Measurements from ENCODE around the gene PLEK2. TPM values are rescaled to one million over a fixed set of nuclear protein-coding genes. Genes with fewer than 3 reads are reported as not detected.
A peak's percentile ranks its signal among the peaks of the same experiment; 100 is the strongest.

Gene PLEK2
- total and polyA plus RNA-seq, 2 of the 13 experiments (the other 11 are each of a cell fraction or from before 2014, with no cell fraction given), result 0.26 to 1.5 TPM

- no peak for FAIRE-seq
- intact Hi-C loops (cut with micrococcal nuclease; ENCODE audit: unreplicated experiment), result no loop called here
- Histone ChIP-seq H3K9ac (ENCODE audit: insufficient read depth, low read depth, low read length) (no peak overlapping the region), H2AFZ (ENCODE audit: low read length) (no peak overlapping the region), H3K4me3 (replicated peaks in 1 of 3; ENCODE audit: insufficient read depth in 1 of 3, low read depth in 2 of 3, low read length in 3 of 3) (no peak overlapping the region), H3K79me2 (ENCODE audit: insufficient read depth, low read length) (no peaks in the 10 kb centered on the region), H3K4me1 (ENCODE audit: insufficient read depth, low read length) (peaks cover 55% of the 10 kb centered on the region), H4K20me1 (ENCODE audit: insufficient read depth, low read length) (no peaks in the 10 kb centered on the region), H3K27ac (ENCODE audit: extremely low read length, insufficient read depth, low read length) (no peak overlapping the region), H3K36me3 (replicated peaks in 1 of 2; ENCODE audit: control insufficient read depth in 1 of 2, insufficient read depth in 2 of 2, low read length in 2 of 2) (no peaks in the 10 kb centered on the region), H3K4me2 (ENCODE audit: low read depth, low read length) (peak overlapping the region; percentile 10; the same call in 1 of the 2 replicates), H3K27me3 (ENCODE audit: control insufficient read depth in 1 of 2, insufficient read depth in 2 of 2, low read length in 2 of 2) (no peaks in the 10 kb centered on the region; a peak in 1 of 5 replicates), H3K9me3 (ENCODE audit: low read length) (no peaks in the 10 kb centered on the region)
- ChIA-PET POLR2A (no interaction called here), CTCF (ENCODE audit: low intra/inter-chr PET ratio, low total read pairs) (no interaction called here)
- no peak for DNase-seq (ENCODE audit: low spot score)
- BruUV-seq (replicated peaks), result no TSS peak
- in situ Hi-C loops (cut with HindIII; ENCODE audit: extremely low pct_ligation_motif_present, low pct_unique_long_range_greater_than_20kb), result no loop called here
- ATAC-seq, result peak; percentile 9; the same call in 2 of the 3 replicates
- WGBS (ENCODE audit: low lambda C conversion rate), result 30% methylated on average over 3 of the region's 3 CpGs
- TF ChIP-seq GATAD1 (CRISPR knock-in tag; IDR thresholded peaks at IDR 0.05), result no peak
- no peak for TF ChIP-seq ZNF530 (CRISPR knock-in tag; IDR thresholded peaks at IDR 0.05; ENCODE audit: low read depth)
- no peak for TF ChIP-seq KLF13 (CRISPR knock-in tag; IDR thresholded peaks at IDR 0.05)
- TF ChIP-seq, protein P1, sequence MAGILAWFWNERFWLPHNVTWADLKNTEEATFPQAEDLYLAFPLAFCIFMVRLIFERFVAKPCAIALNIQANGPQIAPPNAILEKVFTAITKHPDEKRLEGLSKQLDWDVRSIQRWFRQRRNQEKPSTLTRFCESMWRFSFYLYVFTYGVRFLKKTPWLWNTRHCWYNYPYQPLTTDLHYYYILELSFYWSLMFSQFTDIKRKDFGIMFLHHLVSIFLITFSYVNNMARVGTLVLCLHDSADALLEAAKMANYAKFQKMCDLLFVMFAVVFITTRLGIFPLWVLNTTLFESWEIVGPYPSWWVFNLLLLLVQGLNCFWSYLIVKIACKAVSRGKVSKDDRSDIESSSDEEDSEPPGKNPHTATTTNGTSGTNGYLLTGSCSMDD (CRISPR knock-in tag; IDR thresholded peaks at IDR 0.05), result no peak
- TF ChIP-seq, protein P2, sequence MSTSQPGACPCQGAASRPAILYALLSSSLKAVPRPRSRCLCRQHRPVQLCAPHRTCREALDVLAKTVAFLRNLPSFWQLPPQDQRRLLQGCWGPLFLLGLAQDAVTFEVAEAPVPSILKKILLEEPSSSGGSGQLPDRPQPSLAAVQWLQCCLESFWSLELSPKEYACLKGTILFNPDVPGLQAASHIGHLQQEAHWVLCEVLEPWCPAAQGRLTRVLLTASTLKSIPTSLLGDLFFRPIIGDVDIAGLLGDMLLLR (CRISPR knock-in tag; IDR thresholded peaks at IDR 0.05), result no peak
- TF ChIP-seq ZGPAT (CRISPR knock-in tag; IDR thresholded peaks at IDR 0.05), result no peak
- no peak for TF ChIP-seq ZNF777 (CRISPR knock-in tag; IDR thresholded peaks at IDR 0.05)
- no peak for TF ChIP-seq STAT5B (CRISPR knock-in tag; IDR thresholded peaks at IDR 0.05)
- no peak for TF ChIP-seq STAG1 (CRISPR knock-in tag; IDR thresholded peaks at IDR 0.05)
- no peak for TF ChIP-seq ZNF577 (CRISPR knock-in tag; IDR thresholded peaks at IDR 0.05; ENCODE audit: borderline replicate concordance, low read depth)
- TF ChIP-seq, protein P3, sequence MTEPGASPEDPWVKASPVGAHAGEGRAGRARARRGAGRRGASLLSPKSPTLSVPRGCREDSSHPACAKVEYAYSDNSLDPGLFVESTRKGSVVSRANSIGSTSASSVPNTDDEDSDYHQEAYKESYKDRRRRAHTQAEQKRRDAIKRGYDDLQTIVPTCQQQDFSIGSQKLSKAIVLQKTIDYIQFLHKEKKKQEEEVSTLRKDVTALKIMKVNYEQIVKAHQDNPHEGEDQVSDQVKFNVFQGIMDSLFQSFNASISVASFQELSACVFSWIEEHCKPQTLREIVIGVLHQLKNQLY (CRISPR knock-in tag; IDR thresholded peaks at IDR 0.05), result no peak
- TF ChIP-seq NR2F1 (CRISPR knock-in tag; IDR thresholded peaks at IDR 0.05), result no peak
- TF ChIP-seq PBX2 (CRISPR knock-in tag; IDR thresholded peaks at IDR 0.05), result no peak
Observed at GRCh38 chr14:67392123-67392522, 19.8 kb downstream of the PLEK2 start.
